WTC11 (cell line): ENCODE results near the gene SELPLG. TPM values are rescaled to one million over a fixed set of nuclear protein-coding genes. Genes with fewer than 3 reads are reported as not detected.

ENCODE experiments used
- ATAC-seq: fragments of 200-7000 bp; cut with Tn5 transposase; 2 replicates; pipeline ENCODE4 v1.10.0; 2021; ENCODE audit warnings: mild to moderate bottlenecking, moderate library complexity
- CTCF ChIA-PET: fragments of 300-600 bp; sonication (Branson Sonifier 250); formaldehyde crosslinking; loops from one replicate; lab custom pipeline; 2021; ENCODE audit warnings: antibody characterized with exemption; lab: Charles Lee
- POLR2A ChIA-PET: fragments of 350-600 bp; sonication (Branson Sonifier 250); formaldehyde crosslinking; loops from one replicate; lab custom pipeline; 2021; ENCODE audit warnings: antibody characterized with exemption; lab: Charles Lee
- DNase-seq: peaks from one replicate; pipeline ENCODE4 v3.0.0; 2021; ENCODE audit warnings: low spot score
- H3K27ac Mint-ChIP-seq: 2 replicates; pipeline ENCODE4 v1.8.0; 2021; ENCODE audit warnings: mixed read lengths
- H3K27me3 Mint-ChIP-seq: 2 replicates; pipeline ENCODE4 v1.8.0; 2021; ENCODE audit warnings: low read depth, mild to moderate bottlenecking, moderate library complexity, mixed read lengths
- H3K36me3 Mint-ChIP-seq: 2 replicates; pipeline ENCODE4 v1.8.0; 2021; ENCODE audit warnings: mixed read lengths
- H3K4me1 Mint-ChIP-seq: 2 replicates; pipeline ENCODE4 v1.8.0; 2022; ENCODE audit warnings: mixed read lengths
- H3K4me3 Mint-ChIP-seq: 2 replicates; pipeline ENCODE4 v1.8.0; 2021; ENCODE audit warnings: mild to moderate bottlenecking, moderate library complexity, mixed read lengths
- H3K9me3 Mint-ChIP-seq: 2 replicates; pipeline ENCODE4 v1.8.0; 2021; ENCODE audit warnings: mixed read lengths
- ATF1 ChIP-seq: sonication (generic); formaldehyde crosslinking; IDR thresholded peaks from 2 replicates; pipeline ENCODE4 v1.8.1; 2023; ENCODE audit warnings: mild to moderate bottlenecking, moderate library complexity, missing genetic modification reagents
- CREM ChIP-seq: sonication (generic); formaldehyde crosslinking; IDR thresholded peaks from 2 replicates; pipeline ENCODE4 v1.8.1; 2022; ENCODE audit warnings: mild to moderate bottlenecking, missing genetic modification reagents, moderate library complexity
- ELF4 ChIP-seq: sonication (generic); formaldehyde crosslinking; IDR thresholded peaks from 2 replicates; pipeline ENCODE4 v1.8.1; 2022; ENCODE audit warnings: low read depth, mild to moderate bottlenecking, moderate library complexity, missing genetic modification reagents
- EMX1 ChIP-seq: fragments of 250-450 bp; sonication (Bioruptor Pico); IDR thresholded peaks from 2 replicates; pipeline ENCODE4 v1.8.0; 2021; ENCODE audit warnings: mild to moderate bottlenecking
- ETV6 ChIP-seq: sonication (generic); formaldehyde crosslinking; IDR thresholded peaks from 2 replicates; pipeline ENCODE4 v1.8.1; 2022; ENCODE audit warnings: mild to moderate bottlenecking, missing genetic modification reagents
- FOXP1 ChIP-seq: sonication (generic); formaldehyde crosslinking; IDR thresholded peaks from 2 replicates; pipeline ENCODE4 v1.8.0; 2022; ENCODE audit warnings: missing genetic modification reagents, mild to moderate bottlenecking, moderate library complexity, borderline replicate concordance
- IRF2 ChIP-seq: sonication (generic); formaldehyde crosslinking; IDR thresholded peaks from 2 replicates; pipeline ENCODE4 v1.8.0; 2022; ENCODE audit warnings: low read depth, missing genetic modification reagents, borderline replicate concordance
- NFATC4 ChIP-seq: fragments of 250-450 bp; sonication (Bioruptor Pico); IDR thresholded peaks from 2 replicates; pipeline ENCODE4 v1.9.0; 2021; ENCODE audit warnings: mild to moderate bottlenecking
- NFYB ChIP-seq: sonication (generic); formaldehyde crosslinking; conservative IDR thresholded peaks from 2 replicates; pipeline ENCODE4 v1.8.0; 2022; ENCODE audit warnings: low read depth, missing genetic modification reagents
- NR3C1 ChIP-seq: sonication (generic); formaldehyde crosslinking; conservative IDR thresholded peaks from 2 replicates; pipeline ENCODE4 v1.8.1; 2023; ENCODE audit warnings: low read depth, mild to moderate bottlenecking, missing genetic modification reagents
- PRRX2 ChIP-seq: fragments of 250-450 bp; sonication (Bioruptor Pico); IDR thresholded peaks from 2 replicates; pipeline ENCODE4 v1.8.0; 2021; ENCODE audit warnings: mild to moderate bottlenecking
- TCF7 ChIP-seq: sonication (generic); formaldehyde crosslinking; IDR thresholded peaks from 2 replicates; pipeline ENCODE4 v1.8.0; 2022; ENCODE audit warnings: mild to moderate bottlenecking, low read depth, missing genetic modification reagents, moderate library complexity
- ZNF121 ChIP-seq: sonication (generic); formaldehyde crosslinking; IDR thresholded peaks from 2 replicates; pipeline ENCODE4 v1.8.0; 2023; ENCODE audit warnings: missing genetic modification reagents
- total RNA-seq: library from RNA; stranded (reverse); gene quantifications from 3 replicates; pipeline ENCODE4 v1.2.3, GENCODE V29; 2021
- TF ChIP-seq, protein P1 (sequence below): fragments of 250-450 bp; sonication (Bioruptor Pico); IDR thresholded peaks from 2 replicates; pipeline ENCODE4 v2.1.2; 2022; ENCODE audit warnings: mild to moderate bottlenecking, moderate library complexity
- TF ChIP-seq, protein P2 (sequence below): sonication (generic); formaldehyde crosslinking; conservative IDR thresholded peaks from 2 replicates; pipeline ENCODE4 v1.8.1; 2022; ENCODE audit warnings: mild to moderate bottlenecking, missing genetic modification reagents
- TF ChIP-seq, protein P3 (sequence below): sonication (generic); formaldehyde crosslinking; IDR thresholded peaks from 2 replicates; pipeline ENCODE4 v1.8.1; 2022; ENCODE audit warnings: mild to moderate bottlenecking, missing genetic modification reagents, moderate library complexity, borderline replicate concordance
- TF ChIP-seq, protein P4 (sequence below): sonication (generic); formaldehyde crosslinking; IDR thresholded peaks from 2 replicates; pipeline ENCODE4 v1.8.1; 2023; ENCODE audit warnings: mild to moderate bottlenecking, moderate library complexity, missing genetic modification reagents
- TF ChIP-seq, protein P5 (sequence below): sonication (generic); formaldehyde crosslinking; IDR thresholded peaks from 2 replicates; pipeline ENCODE4 v1.8.1; 2023; ENCODE audit warnings: mild to moderate bottlenecking, missing genetic modification reagents
- TF ChIP-seq, protein P6 (sequence below): sonication (generic); formaldehyde crosslinking; IDR thresholded peaks from 2 replicates; pipeline ENCODE4 v1.8.0; 2022; ENCODE audit warnings: mild to moderate bottlenecking, missing genetic modification reagents
- TF ChIP-seq, protein P7 (sequence below): fragments of 200-600 bp; IDR thresholded peaks from 2 replicates; pipeline ENCODE4 v1.8.0; 2022; ENCODE audit warnings: antibody characterized with exemption
- TF ChIP-seq, protein P8 (sequence below): sonication (generic); formaldehyde crosslinking; IDR thresholded peaks from 2 replicates; pipeline ENCODE4 v1.8.0; 2023; ENCODE audit warnings: missing genetic modification reagents
- TF ChIP-seq, protein P9 (sequence below): sonication (generic); formaldehyde crosslinking; IDR thresholded peaks from 2 replicates; pipeline ENCODE4 v1.8.1; 2022; ENCODE audit warnings: low read depth, missing genetic modification reagents, borderline replicate concordance

The SELPLG gene
- total RNA-seq, 1 experiment from 2014 or later, result 0.46 TPM

DNA sequence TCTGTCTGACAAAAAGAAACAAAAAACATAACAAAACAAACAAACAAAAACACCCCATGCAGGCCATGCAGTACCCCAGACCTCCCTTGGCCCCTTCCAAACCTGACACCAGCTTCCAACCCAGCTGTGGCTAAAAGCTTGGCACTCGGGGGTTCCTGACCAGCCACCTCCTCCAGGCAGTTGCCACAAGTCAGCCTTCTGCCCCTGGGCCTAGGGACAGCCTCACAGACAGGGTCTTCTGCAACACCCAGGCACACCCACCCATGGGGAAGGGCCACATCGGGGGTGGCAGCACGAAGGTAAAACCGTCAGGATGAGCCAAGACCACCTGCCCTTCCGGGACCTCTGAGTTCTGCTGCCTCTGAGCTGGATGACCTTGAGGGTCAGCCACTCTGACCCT, 25.1 kb downstream of the SELPLG start (continued):
- TF ChIP-seq, protein P1, sequence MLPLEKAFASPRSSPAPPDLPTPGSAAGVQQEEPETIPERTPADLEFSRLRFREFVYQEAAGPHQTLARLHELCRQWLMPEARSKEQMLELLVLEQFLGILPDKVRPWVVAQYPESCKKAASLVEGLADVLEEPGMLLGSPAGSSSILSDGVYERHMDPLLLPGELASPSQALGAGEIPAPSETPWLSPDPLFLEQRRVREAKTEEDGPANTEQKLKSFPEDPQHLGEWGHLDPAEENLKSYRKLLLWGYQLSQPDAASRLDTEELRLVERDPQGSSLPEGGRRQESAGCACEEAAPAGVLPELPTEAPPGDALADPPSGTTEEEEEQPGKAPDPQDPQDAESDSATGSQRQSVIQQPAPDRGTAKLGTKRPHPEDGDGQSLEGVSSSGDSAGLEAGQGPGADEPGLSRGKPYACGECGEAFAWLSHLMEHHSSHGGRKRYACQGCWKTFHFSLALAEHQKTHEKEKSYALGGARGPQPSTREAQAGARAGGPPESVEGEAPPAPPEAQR (CRISPR knock-in tag), result no peak
- TF ChIP-seq, protein P2, sequence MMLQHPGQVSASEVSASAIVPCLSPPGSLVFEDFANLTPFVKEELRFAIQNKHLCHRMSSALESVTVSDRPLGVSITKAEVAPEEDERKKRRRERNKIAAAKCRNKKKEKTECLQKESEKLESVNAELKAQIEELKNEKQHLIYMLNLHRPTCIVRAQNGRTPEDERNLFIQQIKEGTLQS (CRISPR knock-in tag), result no peak
- TF ChIP-seq ZNF121, result no peak
- TF ChIP-seq, protein P3, sequence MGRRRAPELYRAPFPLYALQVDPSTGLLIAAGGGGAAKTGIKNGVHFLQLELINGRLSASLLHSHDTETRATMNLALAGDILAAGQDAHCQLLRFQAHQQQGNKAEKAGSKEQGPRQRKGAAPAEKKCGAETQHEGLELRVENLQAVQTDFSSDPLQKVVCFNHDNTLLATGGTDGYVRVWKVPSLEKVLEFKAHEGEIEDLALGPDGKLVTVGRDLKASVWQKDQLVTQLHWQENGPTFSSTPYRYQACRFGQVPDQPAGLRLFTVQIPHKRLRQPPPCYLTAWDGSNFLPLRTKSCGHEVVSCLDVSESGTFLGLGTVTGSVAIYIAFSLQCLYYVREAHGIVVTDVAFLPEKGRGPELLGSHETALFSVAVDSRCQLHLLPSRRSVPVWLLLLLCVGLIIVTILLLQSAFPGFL, result no peak
- TF ChIP-seq, protein P4, sequence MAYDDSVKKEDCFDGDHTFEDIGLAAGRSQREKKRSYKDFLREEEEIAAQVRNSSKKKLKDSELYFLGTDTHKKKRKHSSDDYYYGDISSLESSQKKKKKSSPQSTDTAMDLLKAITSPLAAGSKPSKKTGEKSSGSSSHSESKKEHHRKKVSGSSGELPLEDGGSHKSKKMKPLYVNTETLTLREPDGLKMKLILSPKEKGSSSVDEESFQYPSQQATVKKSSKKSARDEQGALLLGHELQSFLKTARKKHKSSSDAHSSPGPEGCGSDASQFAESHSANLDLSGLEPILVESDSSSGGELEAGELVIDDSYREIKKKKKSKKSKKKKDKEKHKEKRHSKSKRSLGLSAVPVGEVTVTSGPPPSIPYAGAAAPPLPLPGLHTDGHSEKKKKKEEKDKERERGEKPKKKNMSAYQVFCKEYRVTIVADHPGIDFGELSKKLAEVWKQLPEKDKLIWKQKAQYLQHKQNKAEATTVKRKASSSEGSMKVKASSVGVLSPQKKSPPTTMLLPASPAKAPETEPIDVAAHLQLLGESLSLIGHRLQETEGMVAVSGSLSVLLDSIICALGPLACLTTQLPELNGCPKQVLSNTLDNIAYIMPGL (CRISPR knock-in tag), result no peak
- TF ChIP-seq TCF7 (CRISPR knock-in tag), result no peak
- TF ChIP-seq, all 79 proteins: peak for 0

DNA sequence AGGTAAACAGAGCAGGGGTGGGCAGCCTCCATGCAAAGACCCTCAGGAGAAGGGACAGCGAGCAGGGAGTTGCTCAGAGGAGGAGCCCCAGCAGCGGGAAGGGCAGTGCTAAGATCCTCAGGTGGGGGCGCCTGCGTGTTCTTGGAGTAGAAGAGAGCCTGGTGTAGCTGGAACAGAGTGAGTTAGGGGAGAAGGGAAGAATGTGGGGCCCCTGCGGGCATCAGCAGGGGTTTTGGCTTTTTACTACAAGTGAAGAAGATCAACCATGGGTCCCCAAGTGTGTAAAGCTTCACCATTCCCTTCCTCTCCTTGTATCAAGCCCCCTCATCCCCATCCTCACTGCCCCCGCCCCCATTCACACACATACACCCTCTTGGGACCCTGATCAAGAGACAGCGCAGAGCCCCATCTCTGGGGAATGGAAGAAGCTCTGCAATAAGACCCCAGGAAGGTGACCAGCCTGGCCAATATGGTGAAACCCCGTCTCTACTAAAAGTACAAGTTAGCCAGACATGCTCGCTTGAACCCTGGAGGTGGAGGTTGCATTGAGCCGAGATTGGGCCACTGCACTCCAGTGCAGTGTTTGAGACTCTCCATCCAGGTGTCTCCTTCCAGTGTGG, 25.6 kb downstream of the SELPLG start:
- no peaks in the 10 kb centered on the region for H3K36me3 Mint-ChIP-seq
- H3K4me1 Mint-ChIP-seq, result peaks cover 17% of the 10 kb centered on the region
- no peak for DNase-seq
- no peak for TF ChIP-seq PRRX2 (CRISPR knock-in tag)
- no peak for TF ChIP-seq ELF4 (CRISPR knock-in tag)
- TF ChIP-seq, protein P5, sequence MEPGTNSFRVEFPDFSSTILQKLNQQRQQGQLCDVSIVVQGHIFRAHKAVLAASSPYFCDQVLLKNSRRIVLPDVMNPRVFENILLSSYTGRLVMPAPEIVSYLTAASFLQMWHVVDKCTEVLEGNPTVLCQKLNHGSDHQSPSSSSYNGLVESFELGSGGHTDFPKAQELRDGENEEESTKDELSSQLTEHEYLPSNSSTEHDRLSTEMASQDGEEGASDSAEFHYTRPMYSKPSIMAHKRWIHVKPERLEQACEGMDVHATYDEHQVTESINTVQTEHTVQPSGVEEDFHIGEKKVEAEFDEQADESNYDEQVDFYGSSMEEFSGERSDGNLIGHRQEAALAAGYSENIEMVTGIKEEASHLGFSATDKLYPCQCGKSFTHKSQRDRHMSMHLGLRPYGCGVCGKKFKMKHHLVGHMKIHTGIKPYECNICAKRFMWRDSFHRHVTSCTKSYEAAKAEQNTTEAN (CRISPR knock-in tag), result no peak
- TF ChIP-seq, all 79 proteins: peak for 0
- Mint-ChIP-seq H3K4me3 (no peak overlapping the region), H3K9me3 (no peaks in the 10 kb centered on the region), H3K27ac (no peak overlapping the region), H3K27me3 (peaks cover 2% of the 10 kb centered on the region; the same call in 1 of the 2 replicates)
- no peak for ATAC-seq
- ChIA-PET CTCF (interaction anchor here (2.2 kb wide), 1 partner anchor 10 kb away, joined by 11 read pairs; no protein-coding TSS in a partner anchor), POLR2A (no interaction called here)

DNA sequence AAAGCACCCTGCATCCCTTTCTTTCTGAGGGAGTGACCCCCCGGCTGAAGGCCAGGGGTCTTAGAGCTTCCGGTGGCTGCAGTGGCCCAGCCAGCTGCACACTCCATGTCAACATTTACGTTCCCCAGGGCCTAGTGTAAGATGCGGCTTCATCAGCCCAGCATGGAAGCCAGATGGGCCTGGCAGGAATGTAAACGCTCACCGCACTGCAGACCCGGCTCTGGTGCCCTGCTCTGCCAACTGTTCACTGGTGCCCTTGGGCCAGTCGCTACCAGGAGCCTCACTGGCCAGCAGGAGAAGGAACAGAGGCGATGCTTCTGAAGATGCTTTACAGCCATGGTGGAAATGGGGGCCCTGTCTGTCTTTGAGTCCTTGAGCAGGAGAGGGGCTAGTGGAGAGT, 27.2 kb downstream of the SELPLG start:
- Mint-ChIP-seq H3K4me1 (peaks cover 12% of the 10 kb centered on the region), H3K27me3 (no peaks in the 10 kb centered on the region)
- ATAC-seq, result no peak
- no peak for TF ChIP-seq ATF1
- no peak for TF ChIP-seq CREM (CRISPR knock-in tag)
- TF ChIP-seq NFATC4 (CRISPR knock-in tag), result no peak
- no peak for TF ChIP-seq EMX1
- TF ChIP-seq IRF2 (CRISPR knock-in tag), result no peak
- TF ChIP-seq NR3C1, result no peak
- TF ChIP-seq, protein P6, sequence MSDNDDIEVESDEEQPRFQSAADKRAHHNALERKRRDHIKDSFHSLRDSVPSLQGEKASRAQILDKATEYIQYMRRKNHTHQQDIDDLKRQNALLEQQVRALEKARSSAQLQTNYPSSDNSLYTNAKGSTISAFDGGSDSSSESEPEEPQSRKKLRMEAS (CRISPR knock-in tag), result no peak
- no peak for TF ChIP-seq FOXP1 (CRISPR knock-in tag)
- no peak for TF ChIP-seq ETV6 (CRISPR knock-in tag)
- TF ChIP-seq NFYB, result no peak
- TF ChIP-seq, protein P7, sequence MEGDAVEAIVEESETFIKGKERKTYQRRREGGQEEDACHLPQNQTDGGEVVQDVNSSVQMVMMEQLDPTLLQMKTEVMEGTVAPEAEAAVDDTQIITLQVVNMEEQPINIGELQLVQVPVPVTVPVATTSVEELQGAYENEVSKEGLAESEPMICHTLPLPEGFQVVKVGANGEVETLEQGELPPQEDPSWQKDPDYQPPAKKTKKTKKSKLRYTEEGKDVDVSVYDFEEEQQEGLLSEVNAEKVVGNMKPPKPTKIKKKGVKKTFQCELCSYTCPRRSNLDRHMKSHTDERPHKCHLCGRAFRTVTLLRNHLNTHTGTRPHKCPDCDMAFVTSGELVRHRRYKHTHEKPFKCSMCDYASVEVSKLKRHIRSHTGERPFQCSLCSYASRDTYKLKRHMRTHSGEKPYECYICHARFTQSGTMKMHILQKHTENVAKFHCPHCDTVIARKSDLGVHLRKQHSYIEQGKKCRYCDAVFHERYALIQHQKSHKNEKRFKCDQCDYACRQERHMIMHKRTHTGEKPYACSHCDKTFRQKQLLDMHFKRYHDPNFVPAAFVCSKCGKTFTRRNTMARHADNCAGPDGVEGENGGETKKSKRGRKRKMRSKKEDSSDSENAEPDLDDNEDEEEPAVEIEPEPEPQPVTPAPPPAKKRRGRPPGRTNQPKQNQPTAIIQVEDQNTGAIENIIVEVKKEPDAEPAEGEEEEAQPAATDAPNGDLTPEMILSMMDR, result no peak
- TF ChIP-seq, protein P8, sequence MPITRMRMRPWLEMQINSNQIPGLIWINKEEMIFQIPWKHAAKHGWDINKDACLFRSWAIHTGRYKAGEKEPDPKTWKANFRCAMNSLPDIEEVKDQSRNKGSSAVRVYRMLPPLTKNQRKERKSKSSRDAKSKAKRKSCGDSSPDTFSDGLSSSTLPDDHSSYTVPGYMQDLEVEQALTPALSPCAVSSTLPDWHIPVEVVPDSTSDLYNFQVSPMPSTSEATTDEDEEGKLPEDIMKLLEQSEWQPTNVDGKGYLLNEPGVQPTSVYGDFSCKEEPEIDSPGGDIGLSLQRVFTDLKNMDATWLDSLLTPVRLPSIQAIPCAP, result no peak
- TF ChIP-seq, protein P9, sequence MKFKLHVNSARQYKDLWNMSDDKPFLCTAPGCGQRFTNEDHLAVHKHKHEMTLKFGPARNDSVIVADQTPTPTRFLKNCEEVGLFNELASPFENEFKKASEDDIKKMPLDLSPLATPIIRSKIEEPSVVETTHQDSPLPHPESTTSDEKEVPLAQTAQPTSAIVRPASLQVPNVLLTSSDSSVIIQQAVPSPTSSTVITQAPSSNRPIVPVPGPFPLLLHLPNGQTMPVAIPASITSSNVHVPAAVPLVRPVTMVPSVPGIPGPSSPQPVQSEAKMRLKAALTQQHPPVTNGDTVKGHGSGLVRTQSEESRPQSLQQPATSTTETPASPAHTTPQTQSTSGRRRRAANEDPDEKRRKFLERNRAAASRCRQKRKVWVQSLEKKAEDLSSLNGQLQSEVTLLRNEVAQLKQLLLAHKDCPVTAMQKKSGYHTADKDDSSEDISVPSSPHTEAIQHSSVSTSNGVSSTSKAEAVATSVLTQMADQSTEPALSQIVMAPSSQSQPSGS (CRISPR knock-in tag), result no peak
- TF ChIP-seq, all 79 proteins: peak for 0
- ChIA-PET CTCF (interaction anchor here (2.2 kb wide), 1 partner anchor 11 kb away, joined by 11 read pairs; no protein-coding TSS in a partner anchor), POLR2A (no interaction called here)
- no peaks in the 10 kb centered on the region for H3K36me3 Mint-ChIP-seq
- no peaks in the 10 kb centered on the region for H3K9me3 Mint-ChIP-seq
- no peak overlapping the region for H3K27ac Mint-ChIP-seq
- no peak for DNase-seq
- H3K4me3 Mint-ChIP-seq, result no peak overlapping the region
